HuH-7.5 (cell line): Measurements from ENCODE around the gene DNAJC5.
"Not testable (repeated sequence)": the region's sequence is repeated elsewhere in the genome, so short reads cannot be mapped to it uniquely, and the experiment has no call there.

Source experiments
- DNase-seq: peaks from one replicate; pipeline ENCODE4 v3.0.0; 2011; ENCODE audit warnings: low spot score

The DNAJC5 gene

GRCh38 chr20:63908008-63908682 lies 13.2 kb downstream of the DNAJC5 start:
- no peak for DNase-seq

GRCh38 chr20:63911176-63911575 lies 16.2 kb downstream of the DNAJC5 start:
- DNase-seq: no peak

- DNase-seq: no peak
Observed at GRCh38 chr20:63913768-63914167, 18.8 kb downstream of the DNAJC5 start.

- DNase-seq: peak; percentile 3
Observed at GRCh38 chr20:63915471-63915870, 20.5 kb downstream of the DNAJC5 start.

- not testable (repeated sequence) for DNase-seq
Observed at GRCh38 chr20:63916371-63916939, 21.5 kb downstream of the DNAJC5 start.

- DNase-seq: peak; percentile 3
Observed at GRCh38 chr20:63917811-63918210, 22.9 kb downstream of the DNAJC5 start.

- DNase-seq: no peak
Observed at GRCh38 chr20:63919130-63919529, 24.2 kb downstream of the DNAJC5 start.

GRCh38 chr20:63920226-63920625 lies 25.3 kb downstream of the DNAJC5 start:
- DNase-seq: peak; percentile 1

- DNase-seq: peak; percentile 2
Observed at GRCh38 chr20:63923651-63924050, 28.7 kb downstream of the DNAJC5 start.

GRCh38 chr20:63924241-63924640 lies 29.3 kb downstream of the DNAJC5 start:
- no peak for DNase-seq

GRCh38 chr20:63926298-63926697 lies 31.4 kb downstream of the DNAJC5 start:
- DNase-seq: peak; percentile 6

- DNase-seq: no peak
Observed at GRCh38 chr20:63929071-63929470, 34.1 kb downstream of the DNAJC5 start.

GRCh38 chr20:63929473-63929883 lies 34.6 kb downstream of the DNAJC5 start:
- DNase-seq: not testable (repeated sequence)

- DNase-seq: no peak
Observed at GRCh38 chr20:63930971-63931553, 36.1 kb downstream of the DNAJC5 start.

- DNase-seq: no peak
Observed at GRCh38 chr20:63931735-63932134, 36.8 kb downstream of the DNAJC5 start.

- DNase-seq: no peak
Observed at GRCh38 chr20:63932606-63933160, 37.8 kb downstream of the DNAJC5 start.

GRCh38 chr20:63933646-63934045 lies 38.7 kb downstream of the DNAJC5 start:
- no peak for DNase-seq

- no peak for DNase-seq
Observed at GRCh38 chr20:63934271-63935068, 39.5 kb downstream of the DNAJC5 start.

- DNase-seq: no peak
Observed at GRCh38 chr20:63935447-63935846, 40.5 kb downstream of the DNAJC5 start.

- DNase-seq: no peak
Observed at GRCh38 chr20:63937596-63937995, 42.7 kb downstream of the DNAJC5 start.

GRCh38 chr20:63939061-63939935 lies 44.4 kb downstream of the DNAJC5 start:
- no peak for DNase-seq
